B cell (primary cell): ENCODE measurements around the gene PIP4K2C. TPM values are rescaled to one million over a fixed set of nuclear protein-coding genes. Genes with fewer than 3 reads are reported as not detected.

Experiments
- ATAC-seq: fragments of 200-7000 bp; cut with Tn5 transposase; one replicate; pipeline ENCODE4 v1.10.0; 2021; ENCODE audit warnings: low read depth, mild to moderate bottlenecking, moderate number of reproducible peaks, moderate library complexity
- CTCF ChIA-PET: fragments of 350-600 bp; sonication (Branson Sonifier 250); formaldehyde crosslinking; loops from one replicate; lab custom pipeline; 2021; ENCODE audit warnings: antibody characterized with exemption, inconsistent platforms; lab: Charles Lee
- POLR2A ChIA-PET: fragments of 350-600 bp; sonication (Branson Sonifier 250); formaldehyde crosslinking; loops from one replicate; lab custom pipeline; 2021; ENCODE audit warnings: antibody characterized with exemption; lab: Charles Lee
- DNase-seq: peaks from one replicate; pipeline ENCODE4 v3.0.0; 2013
- H2AFZ ChIP-seq: 2 replicates; pipeline ENCODE4 v1.6.1; 2012; ENCODE audit warnings: mild to moderate bottlenecking, low read depth, low read length; ENCODE audit not compliant: insufficient read depth, poor library complexity, severe bottlenecking
- H3K27ac ChIP-seq, 2 donors: 1 replicate in 1 of 2; 2 replicates in 1 of 2; pipeline ENCODE4 v1.5.1; 2012 to 2013; ENCODE audit warnings: low read length in 2 of 2, mild to moderate bottlenecking in 2 of 2, moderate library complexity in 1 of 2
- H3K27me3 ChIP-seq, 4 experiments: fragments of 200-600 bp in 1 of 4; sonication (generic) in 1 of 4; replicated peaks in 1 of 4; 1 replicate in 2 of 4; 2 replicates in 2 of 4; pipeline versions ENCODE4 v1.6.1 to v1.7.0; 2013 to 2016; ENCODE audit warnings: low read length in 3 of 4, mild to moderate bottlenecking in 2 of 4, mixed read lengths in 1 of 4, moderate library complexity in 1 of 4; ENCODE audit not compliant: insufficient read depth in 4 of 4, control insufficient read depth in 3 of 4; ENCODE audit errors: control extremely low read depth in 1 of 4
- H3K36me3 ChIP-seq, 2 experiments: replicated peaks in 1 of 2; 1 replicate in 1 of 2; 2 replicates in 1 of 2; pipeline versions ENCODE4 v1.6.1 to v1.7.1; 2013; ENCODE audit warnings: low read length in 1 of 2; ENCODE audit not compliant: insufficient read depth in 2 of 2, control insufficient read depth in 1 of 2; ENCODE audit errors: control extremely low read depth in 1 of 2, extremely low read depth in 1 of 2
- H3K4me1 ChIP-seq, 2 donors: fragments of 200-600 bp in 1 of 2; sonication (generic) in 1 of 2; 1 replicate in 1 of 2; 2 replicates in 1 of 2; pipeline versions ENCODE4 v1.5.1 to v1.6.1; 2013 to 2017; ENCODE audit warnings: low read length in 2 of 2; ENCODE audit not compliant: control insufficient read depth in 2 of 2, insufficient read depth in 2 of 2
- H3K4me2 ChIP-seq: replicated peaks from 2 replicates; pipeline ENCODE3; 2012; ENCODE audit warnings: mild to moderate bottlenecking, low read depth, low read length; ENCODE audit not compliant: poor library complexity, severe bottlenecking
- H3K4me3 ChIP-seq, 5 experiments: fragments of 200-600 bp in 1 of 5; sonication (generic) in 1 of 5; 1 replicate in 3 of 5; 2 replicates in 2 of 5; pipeline versions ENCODE4 v1.5.1 to v1.7.0; 2011 to 2016; ENCODE audit warnings: low read length in 4 of 5, mild to moderate bottlenecking in 4 of 5, low read depth in 2 of 5, control low read depth in 1 of 5, moderate library complexity in 1 of 5; ENCODE audit not compliant: insufficient read depth in 1 of 5; ENCODE audit errors: control extremely low read depth in 1 of 5, extremely low read depth in 1 of 5
- H3K79me2 ChIP-seq: fragments of 200-600 bp; sonication (generic); one replicate; pipeline ENCODE4 v1.6.0; 2016; ENCODE audit warnings: low read length; ENCODE audit not compliant: control insufficient read depth, insufficient read depth
- H3K9ac ChIP-seq: fragments of 200-600 bp; sonication (generic); 2 replicates; pipeline ENCODE4 v1.6.1; 2017; ENCODE audit warnings: mild to moderate bottlenecking, low read length, moderate library complexity
- H3K9me3 ChIP-seq, 3 donors: one replicate each; pipeline versions ENCODE4 v1.6.1 to v1.7.1; 2013; ENCODE audit warnings: low read length in 2 of 3; ENCODE audit not compliant: control insufficient read depth in 2 of 3, insufficient read depth in 1 of 3; ENCODE audit errors: control extremely low read depth in 1 of 3
- H4K20me1 ChIP-seq: 2 replicates; pipeline ENCODE4 v1.6.0; 2012; ENCODE audit warnings: mild to moderate bottlenecking, low read length; ENCODE audit not compliant: insufficient read depth, control insufficient read depth, poor library complexity, severe bottlenecking
- H3K27ac Mint-ChIP-seq: one replicate; pipeline ENCODE4 v1.8.0; 2021; ENCODE audit warnings: mixed read lengths
- H3K27me3 Mint-ChIP-seq: one replicate; pipeline ENCODE4 v1.8.0; 2021; ENCODE audit warnings: mixed read lengths
- H3K4me1 Mint-ChIP-seq: one replicate; pipeline ENCODE4 v1.8.0; 2021; ENCODE audit warnings: mixed read lengths
- H3K4me3 Mint-ChIP-seq: one replicate; pipeline ENCODE4 v1.8.0; 2021; ENCODE audit warnings: mixed read lengths
- H3K9me3 Mint-ChIP-seq: one replicate; pipeline ENCODE4 v1.8.0; 2022; ENCODE audit warnings: mixed read lengths; ENCODE audit not compliant: insufficient read depth
- EZH2 ChIP-seq: IDR thresholded peaks from 2 replicates; pipeline ENCODE4 v1.6.1; 2012; ENCODE audit warnings: borderline replicate concordance, low read depth, mild to moderate bottlenecking, moderate library complexity, low read length; ENCODE audit not compliant: insufficient read depth, poor library complexity, severe bottlenecking
- WGBS: methylation state at CpG from one replicate; pipeline ENCODE4 v1.1.5; 2013; ENCODE audit warnings: missing lambda C conversion rate; ENCODE audit not compliant: insufficient coverage; 5-methylcytosine and 5-hydroxymethylcytosine counted together
- intact Hi-C: fragments of 100-400 bp; cut with micrococcal nuclease; formaldehyde crosslinking; loops from one replicate; pipeline ENCODE4 v1.10.0; 2022
- polyA plus RNA-seq: library from polyadenylated mRNA; depleted of rRNA; stranded (reverse); fragments of >200 nt; gene quantifications from 2 replicates; pipeline ENCODE4 v1.2.3, GENCODE V29; 2012
- total RNA-seq, 2 donors: library from RNA; stranded (reverse); fragments of 120-200 nt in 1 of 2; gene quantifications; 1 replicate in 1 of 2; 2 replicates in 1 of 2; pipeline versions ENCODE4 v1.2.3 to v1.2.4, GENCODE V29; 2013 to 2022
- TF ChIP-seq, protein P1 (sequence below): fragments of 200-600 bp; IDR thresholded peaks from one replicate; pipeline ENCODE4 v1.8.0; 2022; ENCODE audit warnings: antibody characterized with exemption, mild to moderate bottlenecking

Gene PIP4K2C
- total and polyA plus RNA-seq, 2 donors (not counting 1 experiment from before 2014, with no cell fraction given) = 20.1 to 21.3 TPM

- Histone ChIP-seq H3K27me3 (peaks cover 0 to 26% (median 10%) of the 10 kb centered on the region in 4 experiments), H2AFZ (peak overlapping the region; percentile 96), H3K4me1 (peaks cover 21 to 27% of the 10 kb centered on the region in 2 donors), H3K27ac (peak overlapping the region in 1 of 2 donors; percentile 90), H3K79me2 (peaks cover 19% of the 10 kb centered on the region), H3K4me3 (peak overlapping the region; percentile 68 to 96 (median 85)), H3K36me3 (no peaks in the 10 kb centered on the region), H3K9ac (peak overlapping the region; percentile 98), H3K9me3 (peaks cover 0 to 4% (median 0%) of the 10 kb centered on the region in 3 donors), H4K20me1 (no peaks in the 10 kb centered on the region), H3K4me2 (peak overlapping the region; percentile 88)
- Mint-ChIP-seq H3K4me1 (peaks cover 51% of the 10 kb centered on the region), H3K4me3 (peak overlapping the region; percentile 99), H3K27me3 (peaks cover 18% of the 10 kb centered on the region), H3K9me3 (no peaks in the 10 kb centered on the region), H3K27ac (peak overlapping the region; percentile 87)
- intact Hi-C loops = loop anchor here (1.0 kb wide), 6 partner anchors 25 to 205 kb away; partner anchors contain the start of genes CDK4, MBD6, OS9 and PIP4K2C
- ChIA-PET POLR2A (interaction anchor here (1.3 to 1.8 kb wide), 2 partner anchors 23 to 28 kb away, joined by 3 to 10 read pairs; partner anchors contain the start of gene DDIT3), CTCF (interaction anchor here (0.6 to 0.9 kb wide), 3 partner anchors 16 to 37 kb away, joined by 3 read pairs; no protein-coding TSS in a partner anchor)
- ATAC-seq (no peak), DNase-seq (no peak)
- 0% methylated on average over 2 of the region's 9 CpGs for WGBS
- no peak for TF ChIP-seq EZH2
- TF ChIP-seq, protein P1, sequence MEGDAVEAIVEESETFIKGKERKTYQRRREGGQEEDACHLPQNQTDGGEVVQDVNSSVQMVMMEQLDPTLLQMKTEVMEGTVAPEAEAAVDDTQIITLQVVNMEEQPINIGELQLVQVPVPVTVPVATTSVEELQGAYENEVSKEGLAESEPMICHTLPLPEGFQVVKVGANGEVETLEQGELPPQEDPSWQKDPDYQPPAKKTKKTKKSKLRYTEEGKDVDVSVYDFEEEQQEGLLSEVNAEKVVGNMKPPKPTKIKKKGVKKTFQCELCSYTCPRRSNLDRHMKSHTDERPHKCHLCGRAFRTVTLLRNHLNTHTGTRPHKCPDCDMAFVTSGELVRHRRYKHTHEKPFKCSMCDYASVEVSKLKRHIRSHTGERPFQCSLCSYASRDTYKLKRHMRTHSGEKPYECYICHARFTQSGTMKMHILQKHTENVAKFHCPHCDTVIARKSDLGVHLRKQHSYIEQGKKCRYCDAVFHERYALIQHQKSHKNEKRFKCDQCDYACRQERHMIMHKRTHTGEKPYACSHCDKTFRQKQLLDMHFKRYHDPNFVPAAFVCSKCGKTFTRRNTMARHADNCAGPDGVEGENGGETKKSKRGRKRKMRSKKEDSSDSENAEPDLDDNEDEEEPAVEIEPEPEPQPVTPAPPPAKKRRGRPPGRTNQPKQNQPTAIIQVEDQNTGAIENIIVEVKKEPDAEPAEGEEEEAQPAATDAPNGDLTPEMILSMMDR = no peak
Observed at GRCh38 chr12:57547288-57548012, 43.5 kb upstream of the PIP4K2C start.

GRCh38 chr12:57548013-57548315, 43.0 kb upstream of the PIP4K2C start:
- Histone ChIP-seq H4K20me1 (no peaks in the 10 kb centered on the region), H3K4me1 (peaks cover 21 to 27% of the 10 kb centered on the region in 2 donors), H3K27me3 (peaks cover 0 to 26% (median 10%) of the 10 kb centered on the region in 4 experiments), H3K36me3 (no peaks in the 10 kb centered on the region), H3K4me2 (no peak overlapping the region), H3K27ac (no peak overlapping the region), H2AFZ (no peak overlapping the region), H3K9ac (no peak overlapping the region), H3K4me3 (no peak overlapping the region), H3K9me3 (peaks cover 0 to 4% (median 0%) of the 10 kb centered on the region in 3 donors), H3K79me2 (peaks cover 19% of the 10 kb centered on the region)
- Mint-ChIP-seq H3K27me3 (peaks cover 18% of the 10 kb centered on the region), H3K27ac (no peak overlapping the region), H3K4me3 (no peak overlapping the region), H3K4me1 (peaks cover 51% of the 10 kb centered on the region), H3K9me3 (no peaks in the 10 kb centered on the region)
- no peak for DNase-seq
- CTCF ChIA-PET = no interaction called here
- intact Hi-C loops = no loop called here
- ATAC-seq = no peak
- TF ChIP-seq EZH2 = no peak
- TF ChIP-seq, protein P1 = no peak
- no CpG with 5 or more reads among the region's 2 CpGs for WGBS
- POLR2A ChIA-PET = no interaction called here
